ENCODE measurements around the gene KLF7. TPM values are rescaled to one million over a fixed set of nuclear protein-coding genes. Genes with fewer than 3 reads are reported as not detected.

KLF7 gene
- total and polyA plus RNA-seq, 2 donors (not counting 1 experiment from before 2014, with no cell fraction given): 12.9 to 21.0 TPM

GRCh38 chr2:207123776-207124391 lies 41.9 kb downstream of the KLF7 start:
- H3K27ac ChIP-seq (ENCODE audit: insufficient read depth, low read length): no peak overlapping the region
- no peaks in the 10 kb centered on the region for H3K27me3 ChIP-seq (ENCODE audit: control insufficient read depth, insufficient read depth, low read length)
- no peak overlapping the region for H3K9ac ChIP-seq (ENCODE audit: insufficient read depth, low read length)
- H3K79me2 ChIP-seq (ENCODE audit: control insufficient read depth, insufficient read depth, low read length): peaks cover 84% of the 10 kb centered on the region
- no peak overlapping the region for H3K4me3 ChIP-seq (replicated peaks in 1 of 4; ENCODE audit: control extremely low read depth in 1 of 4, insufficient read depth in 1 of 4, low read depth in 3 of 4, low read length in 4 of 4)
- H3K36me3 ChIP-seq (ENCODE audit: control insufficient read depth, insufficient read depth, low read length): peaks cover 3% of the 10 kb centered on the region
- H2AFZ ChIP-seq (ENCODE audit: low read length): no peak overlapping the region
- peaks cover 20% of the 10 kb centered on the region for H3K4me1 ChIP-seq (ENCODE audit: control insufficient read depth, extremely low read depth, insufficient read depth, low read length)
- H3K9me3 ChIP-seq (ENCODE audit: control insufficient read depth, insufficient read depth, low read depth, low read length): no peaks in the 10 kb centered on the region
- TF ChIP-seq EZH2 (IDR thresholded peaks at IDR 0.05; ENCODE audit: low read length, missing control alignments) (no peak), CTCF (conservative IDR thresholded peaks at IDR 0.05 in 1 of 2, IDR thresholded peaks at IDR 0.05 in 1 of 2; ENCODE audit: low read depth in 1 of 2, low read length in 2 of 2) (no peak)
- H3K4me2 ChIP-seq (ENCODE audit: extremely low read depth, insufficient read depth, low read length): no peak overlapping the region
- no peak for DNase-seq (ENCODE audit: low read depth in 2 of 2)
- peaks cover 2% of the 10 kb centered on the region for H4K20me1 ChIP-seq (ENCODE audit: control insufficient read depth, extremely low read depth, insufficient read depth, low read length)

- no peak overlapping the region for H3K4me2 ChIP-seq (ENCODE audit: extremely low read depth, insufficient read depth, low read length)
- no peak overlapping the region for H3K4me3 ChIP-seq (replicated peaks in 1 of 4; ENCODE audit: control extremely low read depth in 1 of 4, insufficient read depth in 1 of 4, low read depth in 3 of 4, low read length in 4 of 4)
- TF ChIP-seq EZH2 (IDR thresholded peaks at IDR 0.05; ENCODE audit: low read length, missing control alignments): no peak
- H3K27me3 ChIP-seq (ENCODE audit: control insufficient read depth, insufficient read depth, low read length): no peaks in the 10 kb centered on the region
- peaks cover 84% of the 10 kb centered on the region for H3K79me2 ChIP-seq (ENCODE audit: control insufficient read depth, insufficient read depth, low read length)
- peaks cover 2% of the 10 kb centered on the region for H4K20me1 ChIP-seq (ENCODE audit: control insufficient read depth, extremely low read depth, insufficient read depth, low read length)
- DNase-seq (ENCODE audit: low read depth in 2 of 2): no peak
- H3K36me3 ChIP-seq (ENCODE audit: control insufficient read depth, insufficient read depth, low read length): peaks cover 3% of the 10 kb centered on the region
- H3K4me1 ChIP-seq (ENCODE audit: control insufficient read depth, extremely low read depth, insufficient read depth, low read length): peaks cover 20% of the 10 kb centered on the region
- no peak overlapping the region for H2AFZ ChIP-seq (ENCODE audit: low read length)
- no peak overlapping the region for H3K27ac ChIP-seq (ENCODE audit: insufficient read depth, low read length)
- no peak overlapping the region for H3K9ac ChIP-seq (ENCODE audit: insufficient read depth, low read length)
- H3K9me3 ChIP-seq (ENCODE audit: control insufficient read depth, insufficient read depth, low read depth, low read length): no peaks in the 10 kb centered on the region
These were observed 42.4 kb downstream of the KLF7 start for GRCh38 chr2:207123335-207123744.

GRCh38 chr2:207122651-207123334 lies 43.0 kb downstream of the KLF7 start:
- H3K27me3 ChIP-seq (ENCODE audit: control insufficient read depth, insufficient read depth, low read length): no peaks in the 10 kb centered on the region
- no peak overlapping the region for H3K4me2 ChIP-seq (ENCODE audit: extremely low read depth, insufficient read depth, low read length)
- no peaks in the 10 kb centered on the region for H3K9me3 ChIP-seq (ENCODE audit: control insufficient read depth, insufficient read depth, low read depth, low read length)
- peaks cover 3% of the 10 kb centered on the region for H3K36me3 ChIP-seq (ENCODE audit: control insufficient read depth, insufficient read depth, low read length)
- no peak for TF ChIP-seq EZH2 (IDR thresholded peaks at IDR 0.05; ENCODE audit: low read length, missing control alignments)
- TF ChIP-seq CTCF (conservative IDR thresholded peaks at IDR 0.05 in 1 of 2, IDR thresholded peaks at IDR 0.05 in 1 of 2; ENCODE audit: low read depth in 1 of 2, low read length in 2 of 2): no peak
- peaks cover 2% of the 10 kb centered on the region for H4K20me1 ChIP-seq (ENCODE audit: control insufficient read depth, extremely low read depth, insufficient read depth, low read length)
- peaks cover 84% of the 10 kb centered on the region for H3K79me2 ChIP-seq (ENCODE audit: control insufficient read depth, insufficient read depth, low read length)
- peaks cover 20% of the 10 kb centered on the region for H3K4me1 ChIP-seq (ENCODE audit: control insufficient read depth, extremely low read depth, insufficient read depth, low read length)
- peak in 1 of 2 donors; percentile 40 for DNase-seq (ENCODE audit: low read depth in 2 of 2)
- H3K9ac ChIP-seq (ENCODE audit: insufficient read depth, low read length): no peak overlapping the region
- H2AFZ ChIP-seq (ENCODE audit: low read length): no peak overlapping the region
- H3K27ac ChIP-seq (ENCODE audit: insufficient read depth, low read length): peak overlapping the region; percentile 28
- no peak overlapping the region for H3K4me3 ChIP-seq (replicated peaks in 1 of 4; ENCODE audit: control extremely low read depth in 1 of 4, insufficient read depth in 1 of 4, low read depth in 3 of 4, low read length in 4 of 4)

Measured in fibroblast of lung (primary cell).